Left renal pelvis (tissue), 4 donors: Measurements from ENCODE around the gene NT5DC3. TPM values are rescaled to one million over a fixed set of nuclear protein-coding genes. Genes with fewer than 3 reads are reported as not detected.

ENCODE experiments used
- DNase-seq, 4 donors: peaks; one replicate each; pipeline ENCODE4 v3.0.0-alpha.2; 2013; ENCODE audit warnings: low read depth in 4 of 4, low spot score in 3 of 4
- polyA plus RNA-seq, 4 donors: library from polyadenylated mRNA; unstranded; fragments of 120-200 nt; gene quantifications; one replicate each; pipeline ENCODE4 v1.2.1, GENCODE V29; 2013; ENCODE audit not compliant: insufficient read length in 4 of 4

NT5DC3 gene
- polyA plus RNA-seq, 4 donors = 1.9 to 6.0 (median 4.3) TPM

GRCh38 chr12:103756443-103756842 is 84.6 kb downstream of the NT5DC3 start:
- DNase-seq = no peak

GRCh38 chr12:103755425-103755824 is 85.6 kb downstream of the NT5DC3 start:
- DNase-seq = no peak

GRCh38 chr12:103751600-103751999 is 89.4 kb downstream of the NT5DC3 start:
- no peak for DNase-seq

DNA sequence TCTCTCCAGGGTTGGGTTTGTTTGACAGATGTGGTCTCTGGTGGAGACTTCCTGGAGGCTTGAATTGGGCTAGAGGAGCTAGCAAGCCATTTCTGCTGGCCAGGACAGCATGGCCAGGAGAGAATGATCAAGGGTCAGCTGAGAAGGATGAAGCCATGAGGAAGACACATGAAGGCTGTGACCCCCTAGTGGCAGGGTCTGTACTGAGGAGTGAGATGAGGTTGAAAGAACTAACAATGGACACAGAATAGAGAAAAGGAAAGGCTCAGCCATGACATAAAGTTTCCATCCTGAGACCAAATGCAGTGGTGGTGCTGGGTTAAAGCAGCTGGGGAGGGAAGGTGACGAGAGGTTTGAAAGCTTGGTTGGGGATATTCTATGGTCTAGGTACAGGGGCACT is 89.9 kb downstream of the NT5DC3 start:
- no peak for DNase-seq

DNA sequence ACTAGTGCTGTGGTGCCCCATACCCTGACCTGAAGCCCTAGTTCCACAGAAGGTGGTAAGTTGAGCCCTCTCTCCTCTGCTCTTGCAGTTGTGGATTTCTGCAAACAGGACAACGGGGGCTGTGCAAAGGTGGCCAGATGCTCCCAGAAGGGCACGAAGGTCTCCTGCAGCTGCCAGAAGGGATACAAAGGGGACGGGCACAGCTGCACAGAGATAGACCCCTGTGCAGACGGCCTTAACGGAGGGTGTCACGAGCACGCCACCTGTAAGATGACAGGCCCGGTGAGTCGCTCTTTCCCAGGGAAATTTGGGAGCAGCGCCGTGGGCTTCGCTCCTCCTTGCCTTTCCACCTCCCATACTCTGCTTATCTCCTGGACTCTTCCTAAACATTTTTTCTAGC is 92.2 kb downstream of the NT5DC3 start:
- DNase-seq = no peak

DNA sequence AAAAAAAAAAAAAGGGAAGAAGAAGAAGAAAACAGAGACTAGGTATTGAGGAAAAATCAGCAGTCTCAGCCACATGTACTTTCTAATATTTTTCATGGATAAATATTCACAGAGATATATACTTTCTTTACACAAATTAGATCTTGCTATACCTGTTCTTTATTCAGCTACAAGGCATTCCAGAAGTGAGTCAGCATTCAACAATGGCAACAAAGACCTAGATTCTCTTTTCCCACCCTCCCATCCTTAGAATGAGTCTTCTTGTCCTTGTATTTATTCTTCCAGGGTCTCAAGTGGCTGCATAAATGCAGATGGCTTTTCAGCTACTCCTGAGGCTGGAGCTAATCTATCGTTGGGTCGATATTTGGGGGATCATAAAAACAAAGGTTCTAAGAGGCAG is 93.0 kb downstream of the NT5DC3 start:
- DNase-seq = no peak

DNA sequence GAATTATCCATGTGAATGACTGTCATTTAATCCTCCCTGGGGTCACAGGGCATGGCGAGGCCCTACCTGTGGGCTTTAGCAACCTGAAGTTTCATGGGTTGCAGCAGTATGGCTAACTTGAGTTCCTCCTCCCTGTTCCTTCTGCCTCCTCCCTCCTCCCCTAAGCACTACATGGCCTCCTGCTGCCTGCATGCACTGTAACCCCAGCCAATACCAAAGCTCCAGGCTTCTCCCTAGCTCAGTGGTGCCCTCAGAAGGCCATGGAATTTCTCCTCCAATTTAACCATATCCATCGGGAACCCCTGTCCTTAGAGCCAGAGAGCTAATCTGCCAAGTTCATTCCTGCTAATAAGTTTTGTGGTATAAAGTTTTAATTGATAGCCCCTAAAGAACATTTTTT is 95.1 kb downstream of the NT5DC3 start:
- DNase-seq = no peak

DNA sequence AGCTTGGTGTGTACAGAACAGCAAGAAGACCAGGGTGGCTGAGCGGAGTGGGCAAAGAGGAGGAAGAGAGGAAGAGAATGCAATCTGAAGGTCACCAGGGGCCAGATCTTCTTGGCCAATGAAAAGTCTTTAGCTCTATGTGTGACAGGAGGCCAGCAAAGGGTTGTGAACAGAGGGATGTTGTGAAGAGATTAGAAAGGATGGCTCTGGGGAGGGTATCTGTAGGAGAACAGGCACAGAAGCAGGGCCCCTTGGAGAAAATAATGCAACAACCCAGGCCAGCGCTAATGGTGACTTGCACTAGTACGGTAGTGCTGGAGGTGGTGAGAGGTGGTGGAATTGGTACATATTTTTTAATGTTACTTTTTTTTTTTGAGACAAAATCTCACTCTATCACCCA is 97.2 kb downstream of the NT5DC3 start:
- no peak for DNase-seq

GRCh38 chr12:103742349-103742932 is 98.6 kb downstream of the NT5DC3 start:
- no peak for DNase-seq

DNA sequence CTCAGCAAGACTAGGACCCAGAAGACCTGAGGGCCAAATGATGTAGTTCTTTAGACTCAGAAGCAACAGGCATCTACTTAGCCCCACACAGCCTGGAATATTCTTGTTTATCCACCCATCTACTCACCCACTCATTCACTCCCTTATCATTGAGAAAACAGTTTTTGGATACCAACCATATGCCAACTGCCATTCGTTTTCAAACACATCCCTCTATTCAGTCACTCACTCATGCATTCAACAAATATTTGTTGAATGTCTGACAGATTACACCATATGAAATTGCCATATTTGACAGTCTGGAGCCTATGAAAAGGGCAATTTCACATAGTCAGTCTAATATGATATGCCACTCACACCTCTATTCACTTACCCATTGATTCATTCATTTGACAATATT is 103.2 kb downstream of the NT5DC3 start:
- DNase-seq = no peak

DNA sequence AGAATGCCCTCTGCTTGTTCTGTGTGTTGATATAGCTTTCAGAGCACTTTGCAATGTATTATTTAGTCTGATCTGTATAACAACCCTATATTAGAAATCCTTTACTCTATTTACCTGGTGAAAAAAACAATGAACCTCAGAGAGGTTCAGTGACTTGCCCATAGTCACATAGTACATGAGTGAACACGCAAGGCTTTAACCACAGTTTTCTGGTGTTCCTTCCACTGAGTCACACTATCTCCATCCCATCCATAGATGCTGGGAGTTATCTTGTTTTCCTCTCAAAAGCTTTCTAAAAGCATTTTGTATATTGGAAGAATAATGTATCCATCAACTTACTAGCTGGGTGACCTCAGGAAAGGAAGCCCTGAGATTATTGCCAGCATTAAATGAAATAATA is 104.5 kb downstream of the NT5DC3 start:
- DNase-seq = no peak

DNA sequence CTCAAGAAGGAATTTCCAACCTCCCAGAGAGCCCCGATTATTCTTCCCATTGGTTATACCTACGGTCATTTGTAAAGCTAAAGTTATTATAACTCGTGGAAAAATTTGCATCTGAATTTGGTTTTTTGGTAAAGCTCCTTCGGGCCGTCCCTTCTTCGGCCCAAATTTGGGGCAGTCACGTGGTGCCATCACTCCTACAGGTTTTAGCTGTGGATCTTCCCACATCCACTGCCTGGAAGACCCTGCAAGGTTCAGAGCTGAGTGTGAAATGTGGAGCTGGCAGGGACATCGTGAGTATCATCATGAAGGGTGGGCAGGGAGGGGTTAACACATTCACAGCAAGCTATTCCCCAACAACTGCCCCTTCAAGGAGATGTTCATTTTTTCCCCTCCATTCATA is 105.7 kb downstream of the NT5DC3 start:
- no peak for DNase-seq

- no peak for DNase-seq
Measured at GRCh38 chr12:103734863-103735262, 106.2 kb downstream of the NT5DC3 start.

- DNase-seq = no peak
Measured at GRCh38 chr12:103731539-103731938, 109.5 kb downstream of the NT5DC3 start.

DNA sequence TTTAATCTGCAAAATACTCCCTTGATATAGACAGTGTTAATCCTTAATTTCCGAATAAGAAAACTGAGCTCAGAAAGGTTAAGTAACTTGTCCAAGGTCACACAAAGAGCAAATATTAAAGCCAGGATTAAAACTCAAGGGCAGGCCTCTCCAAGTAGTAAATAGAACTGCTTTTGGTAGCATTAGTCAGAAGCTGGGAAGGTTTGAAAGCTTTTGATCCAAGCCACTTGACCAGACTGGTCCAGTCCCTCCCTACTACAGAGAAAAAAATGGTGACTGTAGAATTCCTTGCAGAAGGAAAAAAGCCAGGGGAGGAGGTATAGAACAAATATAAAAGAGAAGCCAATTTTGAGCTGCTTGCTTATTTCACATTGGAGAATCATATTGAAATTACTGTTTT is 111.5 kb downstream of the NT5DC3 start:
- no peak for DNase-seq

DNA sequence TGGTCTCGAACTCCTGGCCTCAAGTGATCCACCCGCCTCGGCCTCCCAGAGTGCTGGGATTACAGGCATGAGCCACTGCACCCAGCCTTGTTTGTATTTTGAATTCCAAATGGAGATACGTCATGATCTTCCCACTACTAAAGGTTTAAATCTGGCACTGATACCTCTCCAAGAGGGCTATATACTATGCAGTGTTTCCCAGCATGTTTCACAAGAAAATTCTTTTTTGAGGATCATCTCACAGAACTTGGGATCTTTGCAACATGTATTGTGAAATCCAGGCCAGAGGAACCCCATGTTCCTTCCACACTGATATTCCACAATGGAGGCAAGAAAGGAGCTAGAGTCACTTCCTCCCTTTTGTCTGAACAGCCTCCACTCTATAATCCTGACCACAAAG is 112.7 kb downstream of the NT5DC3 start:
- DNase-seq = no peak

- DNase-seq = no peak
Measured at GRCh38 chr12:103727638-103728037, 113.4 kb downstream of the NT5DC3 start.

GRCh38 chr12:103725398-103725797 is 115.6 kb downstream of the NT5DC3 start:
- no peak for DNase-seq

Other genes with a start within 250 kb of the NT5DC3 start
- gene HSP90B1, start 89.2 kb upstream of the NT5DC3 start, polyA plus RNA-seq = 1,000 to 10,000 TPM in 2 of 4 donors, 100 to 1,000 TPM in 2; 670 to 1,193 (median 974) TPM
- 10 to 100 TPM; 42.4 to 58.3 (median 52.8) TPM for gene TDG, start 124.6 kb upstream of the NT5DC3 start, polyA plus RNA-seq
- 10 to 100 TPM; 13.7 to 89.8 (median 16.7) TPM for gene GLT8D2, start 209.0 kb upstream of the NT5DC3 start, polyA plus RNA-seq
- 10 to 100 TPM; 16.5 to 27.6 (median 20.4) TPM for gene HCFC2, start 223.3 kb upstream of the NT5DC3 start, polyA plus RNA-seq